Measurements from ENCODE around the gene KLHL3.

DNA sequence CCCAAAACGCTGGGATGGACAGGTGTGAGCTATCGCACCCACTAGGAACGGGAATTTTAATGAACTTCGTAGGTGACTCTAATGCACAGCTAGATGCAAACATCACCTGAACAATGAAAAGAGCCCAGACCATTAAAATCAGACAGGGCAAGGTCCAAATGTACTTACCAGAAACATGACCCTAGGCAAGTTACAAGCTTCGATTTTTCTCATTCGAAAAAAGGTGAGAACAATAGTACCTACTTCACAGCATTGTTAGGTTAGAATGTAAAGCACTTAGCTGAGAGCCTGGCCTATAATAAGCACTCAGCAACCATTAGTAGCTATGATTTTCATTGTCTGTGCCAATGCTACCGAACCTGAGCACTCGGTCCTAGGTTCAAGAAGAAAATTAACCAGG lies 5.8 kb upstream of the KLHL3 start:
- TF ChIP-seq, protein P1, sequence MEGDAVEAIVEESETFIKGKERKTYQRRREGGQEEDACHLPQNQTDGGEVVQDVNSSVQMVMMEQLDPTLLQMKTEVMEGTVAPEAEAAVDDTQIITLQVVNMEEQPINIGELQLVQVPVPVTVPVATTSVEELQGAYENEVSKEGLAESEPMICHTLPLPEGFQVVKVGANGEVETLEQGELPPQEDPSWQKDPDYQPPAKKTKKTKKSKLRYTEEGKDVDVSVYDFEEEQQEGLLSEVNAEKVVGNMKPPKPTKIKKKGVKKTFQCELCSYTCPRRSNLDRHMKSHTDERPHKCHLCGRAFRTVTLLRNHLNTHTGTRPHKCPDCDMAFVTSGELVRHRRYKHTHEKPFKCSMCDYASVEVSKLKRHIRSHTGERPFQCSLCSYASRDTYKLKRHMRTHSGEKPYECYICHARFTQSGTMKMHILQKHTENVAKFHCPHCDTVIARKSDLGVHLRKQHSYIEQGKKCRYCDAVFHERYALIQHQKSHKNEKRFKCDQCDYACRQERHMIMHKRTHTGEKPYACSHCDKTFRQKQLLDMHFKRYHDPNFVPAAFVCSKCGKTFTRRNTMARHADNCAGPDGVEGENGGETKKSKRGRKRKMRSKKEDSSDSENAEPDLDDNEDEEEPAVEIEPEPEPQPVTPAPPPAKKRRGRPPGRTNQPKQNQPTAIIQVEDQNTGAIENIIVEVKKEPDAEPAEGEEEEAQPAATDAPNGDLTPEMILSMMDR (IDR thresholded peaks at IDR 0.05; ENCODE audit: low read depth, low read length, missing input control), result no peak
- TF ChIP-seq GABPA (IDR thresholded peaks at IDR 0.05 in 1 of 2, conservative IDR thresholded peaks at IDR 0.05 in 1 of 2) (no peak), RAD21 (IDR thresholded peaks at IDR 0.05) (no peak), NR2F2 (IDR thresholded peaks at IDR 0.05) (no peak), JUND (IDR thresholded peaks at IDR 0.05) (no peak), HNF4A (conservative IDR thresholded peaks at IDR 0.05) (no peak), HNF4G (IDR thresholded peaks at IDR 0.05) (no peak), FOXA1 (IDR thresholded peaks at IDR 0.05) (no peak)
- TF ChIP-seq, protein P2, sequence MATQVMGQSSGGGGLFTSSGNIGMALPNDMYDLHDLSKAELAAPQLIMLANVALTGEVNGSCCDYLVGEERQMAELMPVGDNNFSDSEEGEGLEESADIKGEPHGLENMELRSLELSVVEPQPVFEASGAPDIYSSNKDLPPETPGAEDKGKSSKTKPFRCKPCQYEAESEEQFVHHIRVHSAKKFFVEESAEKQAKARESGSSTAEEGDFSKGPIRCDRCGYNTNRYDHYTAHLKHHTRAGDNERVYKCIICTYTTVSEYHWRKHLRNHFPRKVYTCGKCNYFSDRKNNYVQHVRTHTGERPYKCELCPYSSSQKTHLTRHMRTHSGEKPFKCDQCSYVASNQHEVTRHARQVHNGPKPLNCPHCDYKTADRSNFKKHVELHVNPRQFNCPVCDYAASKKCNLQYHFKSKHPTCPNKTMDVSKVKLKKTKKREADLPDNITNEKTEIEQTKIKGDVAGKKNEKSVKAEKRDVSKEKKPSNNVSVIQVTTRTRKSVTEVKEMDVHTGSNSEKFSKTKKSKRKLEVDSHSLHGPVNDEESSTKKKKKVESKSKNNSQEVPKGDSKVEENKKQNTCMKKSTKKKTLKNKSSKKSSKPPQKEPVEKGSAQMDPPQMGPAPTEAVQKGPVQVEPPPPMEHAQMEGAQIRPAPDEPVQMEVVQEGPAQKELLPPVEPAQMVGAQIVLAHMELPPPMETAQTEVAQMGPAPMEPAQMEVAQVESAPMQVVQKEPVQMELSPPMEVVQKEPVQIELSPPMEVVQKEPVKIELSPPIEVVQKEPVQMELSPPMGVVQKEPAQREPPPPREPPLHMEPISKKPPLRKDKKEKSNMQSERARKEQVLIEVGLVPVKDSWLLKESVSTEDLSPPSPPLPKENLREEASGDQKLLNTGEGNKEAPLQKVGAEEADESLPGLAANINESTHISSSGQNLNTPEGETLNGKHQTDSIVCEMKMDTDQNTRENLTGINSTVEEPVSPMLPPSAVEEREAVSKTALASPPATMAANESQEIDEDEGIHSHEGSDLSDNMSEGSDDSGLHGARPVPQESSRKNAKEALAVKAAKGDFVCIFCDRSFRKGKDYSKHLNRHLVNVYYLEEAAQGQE (IDR thresholded peaks at IDR 0.05), result no peak
- TF ChIP-seq, protein P3, sequence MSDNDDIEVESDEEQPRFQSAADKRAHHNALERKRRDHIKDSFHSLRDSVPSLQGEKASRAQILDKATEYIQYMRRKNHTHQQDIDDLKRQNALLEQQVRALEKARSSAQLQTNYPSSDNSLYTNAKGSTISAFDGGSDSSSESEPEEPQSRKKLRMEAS (IDR thresholded peaks at IDR 0.05), result no peak
- TF ChIP-seq, protein P4, sequence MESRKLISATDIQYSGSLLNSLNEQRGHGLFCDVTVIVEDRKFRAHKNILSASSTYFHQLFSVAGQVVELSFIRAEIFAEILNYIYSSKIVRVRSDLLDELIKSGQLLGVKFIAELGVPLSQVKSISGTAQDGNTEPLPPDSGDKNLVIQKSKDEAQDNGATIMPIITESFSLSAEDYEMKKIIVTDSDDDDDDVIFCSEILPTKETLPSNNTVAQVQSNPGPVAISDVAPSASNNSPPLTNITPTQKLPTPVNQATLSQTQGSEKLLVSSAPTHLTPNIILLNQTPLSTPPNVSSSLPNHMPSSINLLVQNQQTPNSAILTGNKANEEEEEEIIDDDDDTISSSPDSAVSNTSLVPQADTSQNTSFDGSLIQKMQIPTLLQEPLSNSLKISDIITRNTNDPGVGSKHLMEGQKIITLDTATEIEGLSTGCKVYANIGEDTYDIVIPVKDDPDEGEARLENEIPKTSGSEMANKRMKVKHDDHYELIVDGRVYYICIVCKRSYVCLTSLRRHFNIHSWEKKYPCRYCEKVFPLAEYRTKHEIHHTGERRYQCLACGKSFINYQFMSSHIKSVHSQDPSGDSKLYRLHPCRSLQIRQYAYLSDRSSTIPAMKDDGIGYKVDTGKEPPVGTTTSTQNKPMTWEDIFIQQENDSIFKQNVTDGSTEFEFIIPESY (IDR thresholded peaks at IDR 0.05), result no peak

Measured in liver (tissue), 3 donors.